OCI-LY7 (cell line): Measurements from ENCODE around the gene DESI1. TPM values are rescaled to one million over a fixed set of nuclear protein-coding genes. Genes with fewer than 3 reads are reported as not detected.

Experiments
- BruUV-seq: library from RNA; stranded (reverse); fragments of 400-500 nt; replicated peaks from 2 replicates; lab custom pipeline; 2021; lab: Mats Ljungman, UMichigan
- CTCF ChIA-PET: fragments of 300-600 bp; sonication (Branson Sonifier 250); formaldehyde crosslinking; loops from one replicate; lab custom pipeline; 2022; ENCODE audit warnings: antibody characterized with exemption; ENCODE audit not compliant: unreplicated experiment; lab: Charles Lee
- POLR2A ChIA-PET: fragments of 300-600 bp; sonication (Branson Sonifier 250); formaldehyde crosslinking; loops from one replicate; lab custom pipeline; 2022; ENCODE audit warnings: antibody characterized with exemption; lab: Charles Lee
- DNase-seq: peaks from one replicate; pipeline ENCODE4 v3.0.0-alpha.2; 2015; ENCODE audit warnings: low spot score
- H2AFZ ChIP-seq: fragments of 200-600 bp; sonication (generic), shearing (Covaris generic); 2 replicates; pipeline ENCODE4 v1.6.1; 2014; ENCODE audit warnings: mild to moderate bottlenecking, antibody characterized with exemption, low read length, moderate library complexity
- H3K27ac ChIP-seq: fragments of 200-600 bp; sonication (generic); 2 replicates; pipeline ENCODE4 v1.5.1; 2014; ENCODE audit warnings: mixed run types, low read depth, mild to moderate bottlenecking, moderate library complexity, low read length, inconsistent platforms; ENCODE audit not compliant: poor library complexity, severe bottlenecking
- H3K36me3 ChIP-seq: fragments of 200-600 bp; sonication (generic); 2 replicates; pipeline ENCODE4 v1.6.1; 2014; ENCODE audit warnings: mild to moderate bottlenecking, antibody characterized with exemption, low read length, moderate library complexity, mixed read lengths; ENCODE audit not compliant: insufficient read depth
- H3K4me1 ChIP-seq: fragments of 200-600 bp; sonication (generic); 2 replicates; pipeline ENCODE4 v1.5.1; 2014; ENCODE audit warnings: mild to moderate bottlenecking, low read length; ENCODE audit not compliant: insufficient read depth, poor library complexity, severe bottlenecking
- H3K4me2 ChIP-seq: fragments of 200-600 bp; sonication (generic); 2 replicates; pipeline ENCODE4 v1.6.1; 2014; ENCODE audit warnings: mild to moderate bottlenecking, low read length
- H3K4me3 ChIP-seq: fragments of 200-600 bp; sonication (generic); 2 replicates; pipeline ENCODE4 v1.5.1; 2014; ENCODE audit warnings: mild to moderate bottlenecking, low read depth, low read length; ENCODE audit not compliant: poor library complexity, severe bottlenecking
- H3K79me2 ChIP-seq: fragments of 200-600 bp; sonication (generic); 2 replicates; pipeline ENCODE4 v1.6.1; 2016; ENCODE audit warnings: low read depth, mild to moderate bottlenecking, low read length, moderate library complexity, mixed read lengths; ENCODE audit not compliant: insufficient read depth
- H3K9me2 ChIP-seq: fragments of 200-600 bp; sonication (generic); 2 replicates; pipeline ENCODE4 v1.6.1; 2016; ENCODE audit warnings: mild to moderate bottlenecking, low read length, mixed read lengths; ENCODE audit not compliant: insufficient read depth
- H3K9me3 ChIP-seq: fragments of 200-600 bp; sonication (generic); 2 replicates; pipeline ENCODE4 v1.6.1; 2014; ENCODE audit warnings: mild to moderate bottlenecking, mixed run types, low read length, mixed read lengths
- H4K20me1 ChIP-seq: fragments of 200-600 bp; sonication (generic); 2 replicates; pipeline ENCODE4 v1.6.1; 2014; ENCODE audit warnings: mild to moderate bottlenecking, antibody characterized with exemption, low read length, moderate library complexity, mixed read lengths; ENCODE audit not compliant: insufficient read depth
- CTCF ChIP-seq: fragments of 200-600 bp; sonication (generic); conservative IDR thresholded peaks from 2 replicates; pipeline ENCODE4 v1.5.1; 2014; ENCODE audit warnings: mild to moderate bottlenecking, antibody characterized with exemption, low read length, moderate library complexity, mixed read lengths
- EZH2phosphoT487 ChIP-seq: fragments of 200-600 bp; sonication (generic); IDR thresholded peaks from 2 replicates; pipeline ENCODE4 v1.6.1; 2018; ENCODE audit warnings: low read depth, borderline replicate concordance, mild to moderate bottlenecking, mixed run types, antibody characterized with exemption, low read length, moderate library complexity, mixed read lengths
- intact Hi-C: fragments of 100-400 bp; cut with micrococcal nuclease; formaldehyde crosslinking; loops from one replicate; pipeline ENCODE4 v1.10.0; 2022; ENCODE audit not compliant: unreplicated experiment
- total RNA-seq, 2 experiments: library from RNA; depleted of rRNA in 1 of 2; stranded (reverse); fragments of >200 nt in 1 of 2; shearing (Covaris generic) in 1 of 2; gene quantifications; 2 replicates each; pipeline ENCODE4 v1.2.3, GENCODE V29; 2014 to 2022

Gene DESI1
- total RNA-seq, 2 experiments from 2014 or later: 39.0 to 65.0 TPM

DNA sequence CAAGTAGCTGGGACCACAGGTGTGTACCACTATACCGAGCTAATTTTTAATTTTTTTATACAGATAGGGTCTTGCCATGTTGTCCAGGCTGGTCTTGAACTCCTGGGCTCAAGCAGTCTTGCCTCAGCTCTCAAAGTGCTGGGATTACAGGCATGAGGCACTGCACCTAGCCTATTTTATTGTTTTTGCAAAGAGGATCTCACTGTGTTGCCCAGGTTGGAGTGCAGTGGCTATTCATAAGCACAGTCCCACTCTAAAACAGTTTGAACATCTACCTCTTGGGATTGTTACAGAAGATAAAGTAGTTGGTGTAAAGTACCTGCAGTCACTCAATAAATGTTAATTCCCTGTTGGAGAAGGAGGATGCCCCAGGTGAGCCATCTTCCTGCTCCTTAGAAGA lies 29.4 kb upstream of the DESI1 start:
- POLR2A ChIA-PET: no interaction called here

DNA sequence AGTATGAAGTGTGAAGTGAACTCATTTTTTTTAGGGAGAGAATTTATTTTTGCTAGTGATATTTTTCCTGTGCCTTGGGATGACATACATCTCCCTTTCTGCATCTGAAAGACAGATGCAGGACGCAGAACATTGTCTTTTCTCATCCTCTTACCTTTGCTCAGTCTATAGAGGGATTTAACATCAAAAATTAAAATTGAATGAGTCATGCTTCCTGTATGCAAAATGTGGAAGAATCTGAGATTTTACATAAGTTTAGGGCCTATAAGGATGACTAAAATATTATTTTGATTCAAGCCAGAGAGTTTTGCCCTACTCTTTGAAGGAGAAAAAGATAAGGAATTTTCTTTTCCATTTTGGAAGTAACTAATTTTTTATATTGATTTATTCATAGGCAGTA lies 27.6 kb upstream of the DESI1 start:
- POLR2A ChIA-PET: no interaction called here
- CTCF ChIA-PET: no interaction called here

More for the DNA sequence above, 29.4 kb upstream of the DESI1 start:
- H3K9me3 ChIP-seq: no peaks in the 10 kb centered on the region
- TF ChIP-seq CTCF: no peak
- no peak for TF ChIP-seq EZH2phosphoT487
- intact Hi-C loops: no loop called here
- H3K4me1 ChIP-seq: no peaks in the 10 kb centered on the region
- no peak overlapping the region for H3K4me2 ChIP-seq
- H2AFZ ChIP-seq: no peak overlapping the region
- no TSS peak for BruUV-seq
- no peak for DNase-seq
- H3K36me3 ChIP-seq: peaks cover 98% of the 10 kb centered on the region
- peaks cover 6% of the 10 kb centered on the region; the same call in 1 of the 2 replicates for H3K79me2 ChIP-seq
- H3K27ac ChIP-seq: no peak overlapping the region
- no peak overlapping the region for H3K4me3 ChIP-seq
- 0 out of 2 replicates have a peak, but pooled peaks cover 4% of the 10 kb centered on the region for H4K20me1 ChIP-seq
- no peaks in the 10 kb centered on the region for H3K9me2 ChIP-seq
- CTCF ChIA-PET: no interaction called here

More for the DNA sequence above, 27.6 kb upstream of the DESI1 start:
- H4K20me1 ChIP-seq: no peaks in the 10 kb centered on the region
- peaks cover 3% of the 10 kb centered on the region; the same call in 1 of the 2 replicates for H3K79me2 ChIP-seq
- no peaks in the 10 kb centered on the region for H3K9me2 ChIP-seq
- TF ChIP-seq CTCF: no peak
- TF ChIP-seq EZH2phosphoT487: no peak
- no peak for DNase-seq
- H3K4me3 ChIP-seq: no peak overlapping the region
- H3K9me3 ChIP-seq: no peaks in the 10 kb centered on the region
- H2AFZ ChIP-seq: no peak overlapping the region
- intact Hi-C loops: no loop called here
- no peaks in the 10 kb centered on the region for H3K4me1 ChIP-seq
- H3K36me3 ChIP-seq: peaks cover 95% of the 10 kb centered on the region
- no peak overlapping the region for H3K27ac ChIP-seq
- no peak overlapping the region for H3K4me2 ChIP-seq
- TSS peak; percentile 48 for BruUV-seq
